ENCODE results near the gene CCDC88C.

Gene CCDC88C

DNA sequence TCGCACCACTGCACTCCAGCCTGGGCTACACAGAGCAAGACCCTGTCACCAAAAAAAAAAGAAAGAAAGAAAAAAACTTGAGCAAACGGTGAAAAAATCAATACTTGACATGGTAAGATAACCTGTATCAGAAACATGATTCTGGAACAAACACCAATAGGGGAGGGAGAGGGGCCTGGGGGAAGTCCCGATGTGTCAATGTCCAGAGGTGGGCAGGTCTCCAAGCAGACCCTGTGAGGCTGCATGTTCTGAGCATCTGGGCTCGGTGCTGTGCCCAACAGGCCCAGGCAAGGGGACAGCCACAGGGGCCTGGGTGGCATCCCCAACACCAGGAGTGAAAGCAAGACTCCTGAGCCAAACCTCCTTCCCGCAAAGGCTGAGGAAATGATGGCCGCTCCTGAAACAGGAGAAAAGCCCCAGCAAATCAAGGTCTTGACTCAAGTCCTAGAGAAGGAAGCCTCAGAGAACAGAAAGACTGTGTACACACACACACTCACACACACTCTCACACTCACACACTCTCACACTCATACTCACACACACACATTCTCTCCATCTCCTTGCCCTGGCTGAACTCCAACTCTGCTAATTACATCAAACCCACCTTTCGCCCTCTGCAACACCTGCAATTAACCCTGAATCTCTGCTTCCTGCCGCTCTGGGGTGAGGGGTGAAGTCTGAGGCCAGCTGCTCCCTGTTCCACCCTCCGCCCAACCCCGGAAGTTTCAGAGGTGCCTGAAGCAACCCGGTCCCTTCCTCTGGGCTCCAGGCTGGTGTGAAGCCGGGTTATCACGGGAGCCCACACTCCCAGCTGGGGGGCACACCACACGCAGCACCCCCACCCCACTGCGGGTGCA is 20.4 kb downstream of the CCDC88C start:
- TF ChIP-seq GATA1 (IDR thresholded peaks at IDR 0.05; ENCODE audit: low read depth, low read length): no peak
- no peak for TF ChIP-seq POLR2A (IDR thresholded peaks at IDR 0.05; ENCODE audit: low read length)
- DNase-seq: peak; percentile 39 to 48

DNA sequence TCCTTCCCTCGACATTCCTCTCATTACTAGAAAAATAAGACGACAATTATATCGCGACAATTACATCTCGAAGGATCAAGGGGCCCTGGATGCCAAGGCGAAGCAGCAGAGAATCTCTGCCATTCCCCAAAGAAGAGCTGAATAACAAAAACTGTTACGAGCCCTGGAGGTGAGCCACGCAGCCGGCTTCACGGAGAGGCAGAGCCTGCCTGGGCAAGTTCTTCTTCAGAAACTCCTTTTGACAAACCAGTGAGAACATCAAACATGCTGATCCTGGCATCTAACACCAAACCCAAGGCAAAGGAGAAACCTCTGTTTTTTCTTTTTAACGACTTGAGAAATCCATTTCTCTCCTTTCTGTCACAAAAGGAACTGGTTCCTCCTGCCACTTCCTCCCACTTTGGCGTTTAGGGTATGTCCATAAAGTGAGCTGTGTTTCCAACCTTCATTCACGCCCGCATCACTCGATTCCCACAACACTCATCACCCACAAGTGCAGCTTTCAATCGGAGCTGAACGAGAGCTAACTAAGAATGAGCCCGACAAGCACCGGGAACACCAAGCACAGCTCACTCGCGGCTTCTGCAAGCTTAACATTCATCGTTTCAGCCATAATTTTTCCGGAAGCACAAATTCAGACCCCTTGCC is 21.5 kb downstream of the CCDC88C start:
- TF ChIP-seq POLR2A (IDR thresholded peaks at IDR 0.05; ENCODE audit: low read length) (no peak), GATA1 (IDR thresholded peaks at IDR 0.05; ENCODE audit: low read depth, low read length) (no peak)
- DNase-seq: no peak

DNA sequence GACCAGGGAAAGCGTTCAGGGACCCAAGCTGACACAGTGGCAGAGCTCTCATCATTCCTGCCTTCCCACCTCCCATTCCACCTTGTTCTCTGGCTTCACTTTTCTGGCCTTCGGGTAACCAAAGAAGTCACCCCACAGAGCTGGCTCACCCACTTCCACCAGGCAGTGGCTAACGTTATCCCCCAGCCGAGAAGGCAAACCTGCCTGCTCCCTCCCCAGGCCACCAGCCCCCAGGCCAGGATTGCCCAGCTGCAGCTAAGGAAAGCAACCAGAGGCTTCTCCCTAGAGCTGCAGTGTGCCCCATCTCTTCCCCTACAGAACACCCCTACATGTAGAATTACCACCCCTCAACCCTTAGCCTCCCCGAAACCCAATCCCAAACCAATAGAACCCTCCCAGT is 22.2 kb downstream of the CCDC88C start:
- no peak for DNase-seq
- TF ChIP-seq GATA1 (IDR thresholded peaks at IDR 0.05; ENCODE audit: low read depth, low read length) (no peak), POLR2A (IDR thresholded peaks at IDR 0.05; ENCODE audit: low read length) (no peak)

DNA sequence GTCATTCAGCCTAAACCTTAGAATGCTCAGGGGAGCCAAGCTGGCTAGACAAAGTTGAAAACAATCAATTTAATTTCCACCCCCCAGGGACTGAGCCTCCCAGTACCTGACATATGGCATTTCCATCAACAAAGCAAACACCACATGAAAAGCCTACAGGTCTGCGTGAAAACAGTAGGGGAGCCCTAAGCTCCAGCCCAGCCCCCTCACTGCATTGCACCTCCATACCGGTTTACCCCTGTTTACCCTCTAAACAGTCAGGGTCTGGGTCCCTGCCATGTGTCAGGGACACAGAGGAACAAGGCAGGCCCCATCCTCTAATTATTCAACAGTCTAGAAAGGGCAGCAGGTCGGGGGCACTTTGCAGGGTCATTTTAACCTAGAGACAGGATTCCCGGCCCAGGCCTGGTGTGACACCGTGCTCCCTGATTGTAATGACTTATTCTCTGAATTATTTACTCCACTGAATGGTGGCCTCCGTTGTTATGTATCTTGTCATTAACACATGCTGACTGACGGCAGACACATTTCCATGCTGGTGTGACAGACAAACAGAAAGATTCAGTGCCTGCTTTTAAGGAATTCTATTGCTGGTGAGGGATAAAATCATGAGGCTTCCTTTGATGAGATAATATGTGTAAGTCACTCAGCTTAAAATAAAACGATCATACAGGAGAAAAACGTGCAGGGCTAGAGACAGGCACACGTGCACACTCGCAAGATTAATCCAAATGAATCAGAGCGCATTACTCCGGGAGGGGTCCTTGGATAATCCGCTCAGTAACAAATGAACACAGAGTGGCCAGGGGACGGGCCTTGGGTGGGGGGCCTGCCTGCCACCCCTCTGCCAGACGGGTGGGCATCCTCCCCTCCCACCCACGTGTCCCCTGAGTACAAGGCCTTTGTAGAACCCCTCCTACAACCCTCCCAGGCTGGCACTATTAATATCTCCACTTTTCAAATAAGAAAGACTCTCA is 23.2 kb downstream of the CCDC88C start:
- DNase-seq: no peak
- TF ChIP-seq GATA1 (IDR thresholded peaks at IDR 0.05; ENCODE audit: low read depth, low read length): no peak

DNA sequence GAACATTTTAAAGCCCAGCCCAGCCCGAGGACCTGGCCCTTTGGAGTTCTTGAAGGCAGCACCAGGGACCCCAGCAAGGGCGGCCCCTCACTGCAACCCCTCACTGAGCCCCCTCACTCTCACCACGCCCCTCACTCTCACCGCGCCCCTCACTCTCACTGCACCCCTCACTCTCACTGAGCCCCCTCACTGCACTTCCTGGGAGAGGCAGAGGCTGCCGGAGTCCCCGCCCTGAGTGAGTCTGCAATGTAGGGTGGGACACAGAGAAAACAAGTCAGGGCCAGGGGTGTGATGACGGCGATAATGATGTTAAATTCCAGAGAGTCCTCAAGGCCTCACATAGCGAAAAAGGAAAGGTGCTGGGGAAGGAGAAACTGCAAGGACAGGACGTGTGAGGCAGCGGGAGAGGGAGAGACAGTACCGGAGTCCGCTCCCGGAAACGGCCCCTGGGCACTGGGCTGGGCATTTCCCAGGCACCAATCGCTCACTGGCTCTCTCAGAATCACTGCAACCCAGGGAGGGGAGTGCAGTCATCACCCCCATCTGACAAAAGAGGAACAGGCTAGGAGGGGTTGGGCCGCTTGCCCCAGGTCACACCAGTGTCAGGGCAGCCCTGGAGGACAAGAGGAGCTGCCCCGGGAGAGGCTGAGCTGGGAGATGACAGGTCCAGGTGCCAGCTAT is 24.9 kb downstream of the CCDC88C start:
- TF ChIP-seq POLR2A (IDR thresholded peaks at IDR 0.05; ENCODE audit: low read length) (no peak), GATA1 (IDR thresholded peaks at IDR 0.05; ENCODE audit: low read depth, low read length) (no peak)
- DNase-seq: no peak

DNA sequence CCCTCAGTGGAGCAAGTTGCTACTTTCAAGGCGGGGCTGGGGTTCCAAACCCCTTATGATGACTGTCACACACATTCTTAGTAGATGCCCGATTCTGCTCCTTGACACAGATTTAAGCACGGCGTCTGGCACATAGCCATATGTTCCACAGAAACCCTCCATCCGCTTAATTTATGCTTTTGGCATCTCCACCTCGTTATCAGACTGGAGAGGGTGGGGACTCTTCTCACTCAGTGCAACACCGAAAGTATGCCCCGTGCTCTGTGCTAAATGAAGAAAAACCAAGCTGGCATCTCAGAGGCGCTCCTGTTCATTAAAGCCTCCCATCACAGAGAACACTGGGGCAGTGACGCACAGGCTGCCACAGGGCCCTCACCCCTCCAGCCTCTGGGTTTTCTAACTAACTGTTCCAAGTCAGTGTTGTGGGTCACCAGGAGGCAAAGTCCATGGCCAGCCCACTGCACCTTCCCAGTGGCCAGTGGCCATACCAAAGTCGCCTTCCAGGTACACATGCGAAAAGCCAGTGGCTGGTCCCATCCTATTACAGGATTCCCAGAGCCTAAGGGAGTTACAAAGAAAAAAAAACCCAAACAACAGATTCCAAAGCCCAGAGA is 27.3 kb downstream of the CCDC88C start:
- TF ChIP-seq POLR2A (IDR thresholded peaks at IDR 0.05; ENCODE audit: low read length) (no peak), GATA1 (IDR thresholded peaks at IDR 0.05; ENCODE audit: low read depth, low read length) (no peak)
- DNase-seq: no peak

DNA sequence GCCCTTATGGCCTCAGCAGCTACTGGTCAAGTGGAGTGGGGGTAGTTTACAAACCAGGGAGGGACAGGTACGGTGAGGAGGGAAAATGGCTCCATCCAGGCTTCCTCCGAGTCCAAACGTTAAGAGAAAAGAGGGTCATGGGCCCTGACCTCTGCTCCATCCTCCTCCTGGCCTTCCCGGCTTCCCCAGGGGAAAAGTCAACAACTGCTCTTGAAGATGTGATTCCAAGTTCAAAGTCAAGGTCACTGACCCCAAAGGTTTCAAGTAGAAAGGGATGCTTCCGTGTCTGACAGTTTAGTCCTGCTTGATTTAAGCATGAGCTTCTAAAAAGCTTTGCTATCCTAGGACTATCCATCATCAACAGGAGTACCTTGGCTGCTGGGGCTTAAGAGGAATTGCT is 28.5 kb downstream of the CCDC88C start:
- no peak for TF ChIP-seq POLR2A (IDR thresholded peaks at IDR 0.05; ENCODE audit: low read length)
- TF ChIP-seq GATA1 (IDR thresholded peaks at IDR 0.05; ENCODE audit: low read depth, low read length): no peak
- DNase-seq: no peak

DNA sequence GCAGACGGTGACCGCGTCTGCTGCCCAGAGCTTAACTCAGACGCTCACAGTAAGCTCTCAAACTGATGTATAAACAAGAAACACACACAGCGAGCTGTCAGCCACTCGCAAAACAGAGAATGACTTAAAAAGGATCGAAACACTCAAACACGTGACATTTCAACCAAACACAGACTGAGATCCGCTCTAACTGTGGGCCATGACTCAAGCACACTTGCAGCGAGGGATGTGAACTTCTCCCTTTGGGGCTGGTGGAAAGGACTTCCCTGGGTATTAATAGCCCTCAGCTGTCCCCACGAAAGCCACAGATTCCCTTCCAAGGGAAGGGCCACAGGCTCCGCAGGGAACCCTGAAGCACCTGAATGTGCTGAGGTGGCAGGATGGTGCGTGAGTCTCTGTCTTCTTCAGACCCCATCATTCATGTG is 29.1 kb downstream of the CCDC88C start:
- no peak for DNase-seq
- no peak for TF ChIP-seq GATA1 (IDR thresholded peaks at IDR 0.05; ENCODE audit: low read depth, low read length)
- TF ChIP-seq POLR2A (IDR thresholded peaks at IDR 0.05; ENCODE audit: low read length): no peak

DNA sequence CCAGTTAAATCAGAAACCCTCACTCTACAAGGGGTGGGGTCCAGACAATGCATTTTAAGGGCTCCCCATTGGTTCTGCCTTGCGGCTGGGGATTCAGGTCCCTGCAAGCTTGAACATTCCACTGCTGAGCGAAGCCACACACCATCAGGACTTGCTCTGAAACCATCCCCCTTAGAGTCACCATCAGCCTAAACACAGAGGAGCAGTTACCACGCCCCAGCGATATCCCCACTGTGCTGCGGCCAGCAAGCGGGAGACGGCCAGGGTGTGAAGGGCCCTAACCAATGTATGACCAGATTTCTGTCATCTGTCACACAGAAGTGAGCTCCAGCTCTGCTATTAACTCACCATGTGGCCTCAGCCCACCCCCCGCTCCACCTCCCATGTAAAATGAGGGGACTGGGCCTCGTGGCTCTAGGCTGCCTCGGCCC is 29.7 kb downstream of the CCDC88C start:
- TF ChIP-seq POLR2A (IDR thresholded peaks at IDR 0.05; ENCODE audit: low read length) (no peak), GATA1 (IDR thresholded peaks at IDR 0.05; ENCODE audit: low read depth, low read length) (no peak)
- no peak for DNase-seq

DNA sequence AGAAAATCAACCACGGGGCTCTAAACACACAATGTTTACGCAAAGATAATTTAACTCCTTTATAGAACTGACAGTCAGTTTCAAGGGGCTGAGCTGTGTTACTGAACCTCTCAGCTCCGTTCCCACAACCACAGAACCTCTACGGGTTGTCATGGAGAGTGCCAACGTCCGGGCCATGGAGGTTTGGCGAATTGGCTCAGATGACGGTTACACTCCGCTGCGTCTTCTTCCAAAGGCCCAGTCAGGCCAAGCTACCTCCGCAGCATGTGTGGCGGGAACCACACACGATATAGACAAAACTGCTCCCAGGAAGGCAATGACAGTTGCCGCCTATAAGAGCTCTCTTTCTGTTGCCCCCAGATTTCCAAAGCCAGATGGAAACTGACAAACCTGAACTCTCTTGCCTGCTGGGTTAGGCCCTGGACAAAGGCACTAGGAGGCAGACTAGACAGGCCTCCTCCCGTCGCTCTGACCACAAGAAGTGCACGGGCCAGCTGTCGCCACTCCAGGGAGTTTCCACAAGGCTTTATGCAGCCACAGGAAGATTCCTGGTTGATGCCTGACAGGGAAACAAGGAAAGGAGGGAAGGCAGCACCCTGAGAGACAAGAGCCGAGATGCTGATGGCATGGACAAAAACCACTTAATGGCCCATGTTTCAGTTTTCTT is 30.3 kb downstream of the CCDC88C start:
- no peak for DNase-seq
- TF ChIP-seq POLR2A (IDR thresholded peaks at IDR 0.05; ENCODE audit: low read length): no peak
- TF ChIP-seq GATA1 (IDR thresholded peaks at IDR 0.05; ENCODE audit: low read depth, low read length): no peak

DNA sequence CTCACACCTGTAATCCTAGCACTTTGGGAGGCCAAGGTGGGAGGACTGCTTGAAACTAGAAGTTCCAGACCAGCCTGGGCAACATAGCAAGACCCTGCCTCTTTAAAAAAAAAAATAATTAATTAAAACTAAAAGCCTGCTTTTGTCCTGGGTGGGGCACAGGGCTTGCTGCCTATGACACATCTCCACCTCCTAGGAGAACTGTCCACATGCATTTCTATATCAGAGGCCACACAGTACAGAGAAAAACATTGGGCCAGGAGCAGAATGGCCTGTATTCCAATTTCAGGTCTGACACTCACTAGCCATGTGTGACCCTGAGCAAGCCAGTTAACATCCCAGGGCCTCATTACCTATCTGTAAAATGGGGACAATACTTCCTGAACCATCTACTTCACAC is 31.9 kb downstream of the CCDC88C start:
- DNase-seq: no peak
- TF ChIP-seq GATA1 (IDR thresholded peaks at IDR 0.05; ENCODE audit: low read depth, low read length): no peak

DNA sequence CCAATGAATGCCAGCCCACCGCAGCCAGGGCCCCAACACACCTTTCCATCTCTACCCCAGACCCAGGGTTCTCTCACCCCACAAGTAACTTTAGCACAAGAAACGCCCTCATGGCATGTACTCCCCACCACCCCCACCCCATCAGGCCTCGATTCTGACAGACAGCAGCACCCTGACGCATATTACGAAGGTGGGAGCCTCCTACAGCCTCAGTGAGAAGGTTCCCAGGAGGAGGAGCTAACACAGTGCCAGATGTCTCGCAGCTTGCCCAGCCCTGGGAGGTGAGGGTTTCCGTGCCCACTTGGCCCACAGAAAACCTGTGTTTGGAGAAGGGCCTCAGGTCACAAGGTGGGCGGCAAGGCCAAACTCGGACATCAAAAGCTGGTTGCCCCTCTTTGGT is 32.4 kb downstream of the CCDC88C start:
- TF ChIP-seq POLR2A (IDR thresholded peaks at IDR 0.05; ENCODE audit: low read length) (no peak), GATA1 (IDR thresholded peaks at IDR 0.05; ENCODE audit: low read depth, low read length) (no peak)
- DNase-seq: no peak

DNA sequence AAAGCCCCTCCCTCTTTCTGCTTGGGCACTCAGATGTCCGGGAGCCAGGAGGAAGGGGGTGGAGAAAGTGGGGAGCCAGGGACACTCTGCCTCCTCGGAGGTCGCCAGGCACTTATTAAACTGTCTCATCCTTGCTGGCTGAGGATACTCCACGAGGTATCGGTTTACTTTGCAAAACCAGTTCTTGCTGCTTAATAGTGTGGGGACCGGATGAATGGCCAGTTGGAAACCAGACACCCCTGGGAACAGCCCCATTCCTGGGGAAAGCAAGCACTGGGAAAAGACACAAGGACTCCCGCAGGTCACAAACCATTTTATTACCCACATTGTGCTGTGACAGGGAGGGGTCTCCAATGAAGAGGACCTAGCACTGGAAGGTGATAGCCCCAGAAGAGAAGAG is 34.2 kb downstream of the CCDC88C start:
- no peak for DNase-seq

More for the DNA sequence above, 34.2 kb downstream of the CCDC88C start:
- TF ChIP-seq GATA1 (IDR thresholded peaks at IDR 0.05; ENCODE audit: low read depth, low read length) (no peak), POLR2A (IDR thresholded peaks at IDR 0.05; ENCODE audit: low read length) (no peak)
